AG04449 (cell line): ENCODE data around the gene CNTNAP2.

Experiments used
- CTCF ChIA-PET: fragments of 350-600 bp; formaldehyde crosslinking; extraction: SDS; loops from one replicate; lab custom pipeline; 2021; ENCODE audit warnings: antibody characterized with exemption; lab: Yijun Ruan, JAX
- POLR2A ChIA-PET: fragments of 400-600, 350-600 bp; formaldehyde crosslinking; extraction: SDS; loops from one replicate; lab custom pipeline; 2020; ENCODE audit warnings: antibody characterized with exemption, inconsistent platforms; lab: Yijun Ruan, JAX
- DNase-seq: peaks from one replicate; pipeline ENCODE4 v3.0.0-alpha.2; 2010; ENCODE audit warnings: low read depth, low spot score
- H3K4me3 ChIP-seq: 2 replicates; pipeline ENCODE4 v1.5.1; 2011; ENCODE audit warnings: low read depth, mild to moderate bottlenecking, control low read depth, low read length
- CTCF ChIP-seq: IDR thresholded peaks from one replicate; pipeline ENCODE4 v1.5.1; 2011; ENCODE audit warnings: mild to moderate bottlenecking, moderate library complexity, low read length, control low read depth, inconsistent platforms; ENCODE audit not compliant: insufficient read depth; ENCODE audit errors: missing control alignments

CNTNAP2 gene

GRCh38 chr7:146449625-146450024 is 333.0 kb downstream of the CNTNAP2 start:
- no peak overlapping the region for H3K4me3 ChIP-seq
- ChIA-PET POLR2A (no interaction called here), CTCF (no interaction called here)

GRCh38 chr7:146455091-146455655 is 338.6 kb downstream of the CNTNAP2 start:
- DNase-seq: no peak
- POLR2A ChIA-PET: no interaction called here
- CTCF ChIA-PET: no interaction called here
- H3K4me3 ChIP-seq: no peak overlapping the region
- no peak for TF ChIP-seq CTCF

More at GRCh38 chr7:146449625-146450024, 333.0 kb downstream of the CNTNAP2 start:
- TF ChIP-seq CTCF: no peak
- DNase-seq: no peak

- ChIA-PET POLR2A (no interaction called here), CTCF (no interaction called here)
- DNase-seq: no peak
- no peak overlapping the region for H3K4me3 ChIP-seq
- no peak for TF ChIP-seq CTCF
Measured at GRCh38 chr7:146479040-146479439, 362.4 kb downstream of the CNTNAP2 start.

- no peak for DNase-seq
- ChIA-PET CTCF (no interaction called here), POLR2A (no interaction called here)
- no peak overlapping the region for H3K4me3 ChIP-seq
- TF ChIP-seq CTCF: no peak
Measured at GRCh38 chr7:146486519-146486918, 369.9 kb downstream of the CNTNAP2 start.

- ChIA-PET POLR2A (no interaction called here), CTCF (no interaction called here)
- no peak for TF ChIP-seq CTCF
- DNase-seq: no peak
- H3K4me3 ChIP-seq: no peak overlapping the region
Measured at GRCh38 chr7:146492017-146492416, 375.4 kb downstream of the CNTNAP2 start.

GRCh38 chr7:146494952-146495596 is 378.5 kb downstream of the CNTNAP2 start:
- TF ChIP-seq CTCF: no peak
- ChIA-PET CTCF (no interaction called here), POLR2A (no interaction called here)
- DNase-seq: no peak
- H3K4me3 ChIP-seq: no peak overlapping the region
